Activated naive CD8-positive, alpha-beta T cell treated with anti-CD3 and anti-CD28 coated beads, Interleukin-2, amount 10 ng/mL, durations not matched to agents 7 days and 5 days (primary cell): Measurements from ENCODE around the gene FAM83C. TPM values are rescaled to one million over a fixed set of nuclear protein-coding genes. Genes with fewer than 3 reads are reported as not detected.
A peak's percentile ranks its signal among the peaks of the same experiment; 100 is the strongest.
"Not testable (repeated sequence)": the region's sequence is repeated elsewhere in the genome, so short reads cannot be mapped to it uniquely, and the experiment has no call there.

ENCODE experiments used
- ATAC-seq: fragments of 150-1000 bp; cut with Tn5 transposase; one replicate; pipeline ENCODE4 v1.10.0; 2021; ENCODE audit warnings: low read depth, moderate library complexity
- POLR2A ChIA-PET: fragments of 350-600 bp; sonication (Branson Sonifier 250); formaldehyde crosslinking; loops from one replicate; lab custom pipeline; 2021; ENCODE audit warnings: antibody characterized with exemption; lab: Charles Lee
- DNase-seq: peaks from one replicate; pipeline ENCODE4 v3.0.0; 2021
- H3K27ac Mint-ChIP-seq: one replicate; pipeline ENCODE4 v1.8.0; 2022; ENCODE audit warnings: mild to moderate bottlenecking, mixed read lengths
- H3K27me3 Mint-ChIP-seq: one replicate; pipeline ENCODE4 v1.8.0; 2022; ENCODE audit warnings: mild to moderate bottlenecking, moderate library complexity, mixed read lengths
- H3K36me3 Mint-ChIP-seq: one replicate; pipeline ENCODE4 v1.8.0; 2021; ENCODE audit warnings: mild to moderate bottlenecking, mixed read lengths
- H3K4me1 Mint-ChIP-seq: one replicate; pipeline ENCODE4 v1.8.0; 2021; ENCODE audit warnings: mixed read lengths
- H3K4me3 Mint-ChIP-seq: one replicate; pipeline ENCODE4 v1.8.0; 2022; ENCODE audit warnings: mild to moderate bottlenecking, moderate library complexity, mixed read lengths
- H3K9me3 Mint-ChIP-seq: one replicate; pipeline ENCODE4 v1.8.0; 2021; ENCODE audit warnings: mixed read lengths
- total RNA-seq, 2 experiments: library from RNA; stranded (reverse); gene quantifications; one replicate each; pipeline ENCODE4 v1.2.3, GENCODE V29; 2021

Gene FAM83C
- total RNA-seq, 2 experiments from 2014 or later: not detected

DNA sequence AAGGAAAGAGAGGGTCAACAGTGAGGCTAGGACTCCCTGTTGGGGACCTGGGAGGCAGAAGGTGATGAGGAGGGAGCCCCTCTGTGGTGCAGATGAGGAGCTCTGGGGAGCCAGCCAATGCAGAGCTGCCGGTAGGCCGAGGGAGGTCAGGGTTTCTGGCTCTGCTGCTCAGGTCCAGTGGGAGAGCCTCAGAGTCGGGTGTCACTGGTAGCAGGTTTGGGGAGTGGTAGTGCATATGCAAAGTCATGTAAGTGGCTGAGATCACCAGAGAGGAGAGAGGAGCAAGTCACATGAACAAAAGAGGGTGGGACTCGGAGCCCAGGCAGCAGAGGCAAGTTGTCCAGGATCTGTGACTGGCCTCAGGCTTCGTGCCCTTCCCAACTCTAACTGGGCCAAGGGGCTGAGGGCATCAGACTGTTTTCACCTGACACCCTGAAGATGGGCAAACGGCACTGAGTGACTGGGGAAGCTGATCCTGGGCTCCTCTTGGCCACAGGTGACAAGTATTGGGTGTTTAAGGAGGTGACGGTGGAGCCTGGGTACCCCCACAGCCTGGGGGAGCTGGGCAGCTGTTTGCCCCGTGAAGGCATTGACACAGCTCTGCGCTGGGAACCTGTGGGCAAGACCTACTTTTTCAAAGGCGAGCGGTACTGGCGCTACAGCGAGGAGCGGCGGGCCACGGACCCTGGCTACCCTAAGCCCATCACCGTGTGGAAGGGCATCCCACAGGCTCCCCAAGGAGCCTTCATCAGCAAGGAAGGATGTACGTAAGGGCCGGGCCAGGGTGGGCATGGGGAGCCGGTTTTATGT, 20.9 kb downstream of the FAM83C start:
- Mint-ChIP-seq H3K4me1 (peaks cover 5% of the 10 kb centered on the region), H3K4me3 (no peak overlapping the region), H3K27ac (no peak overlapping the region), H3K27me3 (no peaks in the 10 kb centered on the region), H3K36me3 (peaks cover 9% of the 10 kb centered on the region), H3K9me3 (no peaks in the 10 kb centered on the region)
- POLR2A ChIA-PET: interaction anchor here (0.5 kb wide), 1 partner anchor 175 kb away, joined by 3 read pairs; no protein-coding TSS in a partner anchor
- DNase-seq: no peak
- ATAC-seq: no peak

DNA sequence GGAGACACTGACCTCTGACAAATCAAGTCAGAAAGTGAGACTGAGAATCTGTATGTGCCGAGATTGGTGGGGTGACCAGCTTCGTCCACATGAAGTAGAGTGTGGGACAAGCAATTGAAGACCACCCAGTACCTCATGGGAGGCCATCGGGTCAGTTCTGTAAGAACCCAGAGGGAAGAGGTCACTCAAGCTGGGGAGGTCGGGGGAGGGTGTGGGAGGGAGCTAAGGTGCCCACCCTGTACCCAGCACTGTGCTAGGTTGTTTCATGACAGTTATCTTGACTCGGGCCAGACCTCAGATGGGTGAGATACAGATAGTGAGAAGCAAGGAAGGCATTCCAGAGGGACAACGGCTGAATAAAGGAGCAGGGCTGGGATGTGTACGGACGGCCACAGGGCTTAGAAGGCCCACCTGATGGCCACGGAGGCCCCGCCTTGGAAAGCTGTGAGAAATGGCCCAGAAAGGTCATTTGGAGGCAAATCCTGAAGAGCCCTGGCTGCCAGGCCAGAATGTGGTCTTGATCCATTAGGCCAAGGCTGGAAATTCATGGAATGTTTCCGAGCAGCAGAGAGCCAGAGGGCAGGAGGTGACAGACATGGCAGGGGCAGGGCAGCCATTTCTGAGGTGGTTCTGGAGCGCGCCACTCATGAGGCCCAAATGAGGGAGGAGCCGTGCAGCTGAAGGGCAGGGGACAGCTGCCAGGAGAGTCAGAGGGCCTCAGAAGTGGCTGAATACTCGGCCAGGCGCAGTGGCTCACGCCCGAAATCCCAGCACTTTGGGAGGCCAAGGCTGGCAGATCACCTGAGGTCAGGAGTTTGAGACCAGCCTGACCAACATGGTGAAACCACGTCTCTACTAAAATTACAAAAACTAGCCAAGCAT, 22.0 kb downstream of the FAM83C start:
- ATAC-seq (no peak), DNase-seq (no peak)
- Mint-ChIP-seq H3K36me3 (peaks cover 9% of the 10 kb centered on the region), H3K27ac (peak overlapping the region; percentile 13), H3K27me3 (no peaks in the 10 kb centered on the region), H3K4me3 (no peak overlapping the region), H3K9me3 (no peaks in the 10 kb centered on the region), H3K4me1 (peaks cover 4% of the 10 kb centered on the region)
- POLR2A ChIA-PET: interaction anchor here (1.7 kb wide), 1 partner anchor 8 kb away, joined by 8 read pairs; the partner anchor contains the start of gene MMP24OS

DNA sequence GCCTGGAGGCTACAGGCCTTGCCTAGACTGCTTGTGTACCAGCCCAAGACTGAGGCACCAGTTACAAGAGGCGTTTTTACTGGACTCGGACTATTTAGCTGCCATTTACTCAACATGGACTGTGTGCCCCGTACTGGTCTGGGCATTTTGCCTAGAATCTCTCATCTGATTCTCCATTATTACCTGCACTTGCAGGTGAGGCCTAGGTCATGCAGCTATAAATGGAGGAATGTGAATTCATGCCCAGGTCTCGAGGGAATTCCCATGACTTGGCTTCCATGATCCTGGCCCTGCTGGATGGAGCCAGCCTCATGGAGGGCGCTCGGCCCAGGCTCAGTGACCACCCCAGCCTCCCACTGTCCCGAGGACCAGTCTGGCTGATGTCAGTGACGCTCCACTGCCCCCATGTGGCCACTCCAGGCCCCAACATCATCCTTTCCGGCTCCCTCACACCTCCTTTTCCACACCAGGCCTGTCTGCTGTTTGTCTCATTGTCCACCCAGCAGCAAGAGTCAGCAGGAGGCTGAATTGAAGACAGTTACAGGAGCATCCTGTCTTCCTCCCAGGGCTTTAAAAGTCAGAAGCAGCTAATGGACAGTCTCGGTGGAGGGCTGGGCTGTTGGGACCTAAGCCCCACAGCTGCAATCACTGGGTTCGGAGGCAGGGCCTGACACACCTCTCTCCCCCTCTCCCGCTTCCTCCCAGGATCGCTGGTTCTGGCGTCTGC, 23.0 kb downstream of the FAM83C start:
- DNase-seq (peak; percentile 69), ATAC-seq (peak; percentile 67)
- Mint-ChIP-seq H3K27ac (peak overlapping the region; percentile 42), H3K4me3 (no peak overlapping the region), H3K27me3 (no peaks in the 10 kb centered on the region), H3K36me3 (peaks cover 9% of the 10 kb centered on the region), H3K4me1 (peaks cover 4% of the 10 kb centered on the region), H3K9me3 (no peaks in the 10 kb centered on the region)
- POLR2A ChIA-PET: interaction anchor here (1.2 to 1.7 kb wide), 2 partner anchors 9 to 122 kb away, joined by 3 to 8 read pairs; partner anchors contain the start of genes EDEM2 and MMP24OS

DNA sequence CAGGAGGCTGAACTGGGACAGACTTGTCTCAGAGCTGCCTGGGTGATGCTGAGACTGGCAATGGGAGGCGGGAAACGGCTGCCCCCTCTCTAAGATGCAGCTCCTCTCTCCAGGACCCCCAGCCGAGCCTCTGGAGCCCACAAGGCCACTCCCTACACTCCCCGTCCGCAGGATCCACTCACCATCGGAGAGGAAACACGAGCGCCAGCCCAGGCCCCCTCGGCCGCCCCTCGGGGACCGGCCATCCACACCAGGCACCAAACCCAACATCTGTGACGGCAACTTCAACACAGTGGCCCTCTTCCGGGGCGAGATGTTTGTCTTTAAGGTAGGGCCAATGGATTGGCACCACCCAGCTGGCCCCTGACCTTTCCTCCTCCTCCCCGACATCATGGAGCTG, 25.1 kb downstream of the FAM83C start:
- no peak for DNase-seq
- POLR2A ChIA-PET: no interaction called here
- peaks cover 10% of the 10 kb centered on the region for H3K36me3 Mint-ChIP-seq
- H3K9me3 Mint-ChIP-seq: no peaks in the 10 kb centered on the region
- H3K27me3 Mint-ChIP-seq: no peaks in the 10 kb centered on the region
- no peak overlapping the region for H3K4me3 Mint-ChIP-seq
- no peak overlapping the region for H3K27ac Mint-ChIP-seq
- H3K4me1 Mint-ChIP-seq: peaks cover 4% of the 10 kb centered on the region
- no peak for ATAC-seq

DNA sequence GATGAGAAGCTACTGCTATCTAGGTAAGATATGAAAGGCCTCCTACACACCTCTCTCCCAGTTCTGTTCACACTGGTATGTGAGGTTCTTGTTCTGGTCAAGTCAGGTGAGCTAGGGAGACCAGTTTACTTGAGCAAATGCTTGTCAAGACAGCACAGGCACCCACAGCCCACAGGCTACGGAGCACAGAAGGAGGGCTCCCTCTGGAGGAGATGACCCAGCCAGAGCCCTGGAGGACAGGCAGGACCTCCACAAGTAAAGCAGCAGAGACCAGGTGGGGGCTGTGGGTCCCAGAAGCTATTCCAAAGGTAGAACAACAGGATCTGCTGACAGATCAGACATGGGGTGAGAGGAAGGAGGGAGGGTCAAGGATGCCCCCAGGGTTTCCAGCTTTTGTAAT, 27.5 kb downstream of the FAM83C start:
- no peaks in the 10 kb centered on the region for H3K27me3 Mint-ChIP-seq
- H3K9me3 Mint-ChIP-seq: no peaks in the 10 kb centered on the region
- no peak overlapping the region for H3K4me3 Mint-ChIP-seq
- H3K36me3 Mint-ChIP-seq: peaks cover 6% of the 10 kb centered on the region
- DNase-seq (no peak), ATAC-seq (no peak)
- H3K4me1 Mint-ChIP-seq: peaks cover 2% of the 10 kb centered on the region
- POLR2A ChIA-PET: interaction anchor here (0.7 to 2.0 kb wide), 3 partner anchors 12 to 92 kb away, joined by 3 to 11 read pairs (median 3); partner anchors contain the start of gene MMP24OS
- H3K27ac Mint-ChIP-seq: no peak overlapping the region

DNA sequence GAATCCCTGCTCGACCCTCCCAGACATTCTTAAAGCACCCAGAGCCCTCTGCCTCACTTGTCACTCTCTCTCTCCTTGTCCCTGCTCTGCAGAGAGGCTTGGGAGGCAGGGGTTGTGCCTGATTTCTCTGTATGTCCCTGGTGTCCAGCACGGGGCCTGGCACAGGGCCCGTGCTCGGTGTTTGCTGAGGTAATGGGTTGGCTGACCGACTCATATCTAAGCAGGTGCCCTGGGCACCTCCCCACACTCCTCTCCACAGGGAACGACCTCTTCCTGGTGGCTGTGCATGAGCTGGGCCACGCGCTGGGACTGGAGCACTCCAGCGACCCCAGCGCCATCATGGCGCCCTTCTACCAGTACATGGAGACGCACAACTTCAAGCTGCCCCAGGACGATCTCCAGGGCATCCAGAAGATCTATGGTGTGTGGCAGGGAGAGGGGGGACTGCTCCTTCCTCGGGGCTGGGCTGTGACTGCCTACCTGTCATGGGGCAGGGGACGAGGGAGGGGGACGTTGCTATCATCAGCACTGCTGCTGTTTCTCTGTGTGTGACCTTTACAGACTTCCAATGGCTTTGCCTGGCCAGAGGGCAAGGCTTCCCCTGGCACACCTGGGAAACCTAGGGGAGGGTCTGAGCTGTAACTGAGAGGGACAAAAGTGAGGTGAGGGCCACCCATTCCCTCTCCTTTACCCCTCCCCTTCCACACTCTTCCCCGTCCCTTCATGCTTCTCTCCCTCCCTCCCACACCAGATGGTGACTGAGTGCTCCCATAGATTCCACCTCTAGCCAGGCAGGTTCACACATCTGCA, 28.5 kb downstream of the FAM83C start:
- POLR2A ChIA-PET: interaction anchor here (0.5 to 2.0 kb wide), 6 partner anchors 11 to 164 kb away, joined by 3 to 11 read pairs (median 4); partner anchors contain the start of gene MMP24OS
- no peak for DNase-seq
- H3K36me3 Mint-ChIP-seq: peaks cover 4% of the 10 kb centered on the region
- H3K9me3 Mint-ChIP-seq: no peaks in the 10 kb centered on the region
- peaks cover 4% of the 10 kb centered on the region for H3K4me1 Mint-ChIP-seq
- H3K4me3 Mint-ChIP-seq: no peak overlapping the region
- no peak for ATAC-seq
- H3K27me3 Mint-ChIP-seq: no peaks in the 10 kb centered on the region
- H3K27ac Mint-ChIP-seq: peak overlapping the region; percentile 60

DNA sequence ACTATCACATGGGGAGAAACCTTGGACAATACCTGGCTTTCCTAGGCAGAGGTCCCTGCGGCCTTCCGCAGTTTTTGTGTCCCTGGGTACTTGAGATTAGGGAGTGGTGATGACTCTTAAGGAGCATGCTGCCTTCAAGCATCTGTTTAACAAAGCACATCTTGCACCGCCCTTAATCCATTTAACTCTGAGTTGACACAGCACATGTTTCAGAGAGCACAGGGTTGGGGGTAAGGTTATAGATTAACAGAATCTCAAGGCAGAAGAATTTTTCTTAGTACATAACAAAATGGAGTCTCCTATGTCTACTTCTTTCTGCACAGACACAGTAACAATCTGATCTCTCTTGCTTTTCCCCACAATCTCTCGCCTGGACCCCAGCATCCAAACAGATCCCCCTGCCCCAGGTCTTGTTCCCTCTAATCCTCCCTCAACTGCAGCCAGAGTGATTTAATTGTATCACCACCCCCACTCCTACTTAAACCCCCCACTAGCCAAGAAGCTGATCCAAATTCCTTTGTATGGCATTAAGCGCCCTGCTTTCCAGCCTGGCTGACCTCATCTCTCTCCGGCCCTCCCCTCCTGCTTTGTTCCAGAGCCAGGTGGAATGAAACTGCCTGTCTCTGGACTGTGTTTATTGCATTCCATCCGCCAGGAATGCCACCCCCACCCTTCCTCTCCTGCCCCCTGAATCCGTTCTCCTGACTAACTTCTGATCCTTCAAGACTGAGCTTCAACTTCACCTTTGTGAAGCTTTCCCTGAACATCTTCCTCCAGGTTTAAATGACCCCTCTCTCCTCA, 29.3 kb downstream of the FAM83C start:
- H3K9me3 Mint-ChIP-seq, H3K4me3 Mint-ChIP-seq, H3K4me1 Mint-ChIP-seq, H3K27me3 Mint-ChIP-seq, ATAC-seq, H3K36me3 Mint-ChIP-seq, DNase-seq: not testable (repeated sequence)
- POLR2A ChIA-PET: interaction anchor here (0.6 to 2.0 kb wide), 3 partner anchors 14 to 41 kb away, joined by 3 to 11 read pairs (median 5); partner anchors contain the start of gene MMP24OS
- peak overlapping the region; percentile 60 for H3K27ac Mint-ChIP-seq

DNA sequence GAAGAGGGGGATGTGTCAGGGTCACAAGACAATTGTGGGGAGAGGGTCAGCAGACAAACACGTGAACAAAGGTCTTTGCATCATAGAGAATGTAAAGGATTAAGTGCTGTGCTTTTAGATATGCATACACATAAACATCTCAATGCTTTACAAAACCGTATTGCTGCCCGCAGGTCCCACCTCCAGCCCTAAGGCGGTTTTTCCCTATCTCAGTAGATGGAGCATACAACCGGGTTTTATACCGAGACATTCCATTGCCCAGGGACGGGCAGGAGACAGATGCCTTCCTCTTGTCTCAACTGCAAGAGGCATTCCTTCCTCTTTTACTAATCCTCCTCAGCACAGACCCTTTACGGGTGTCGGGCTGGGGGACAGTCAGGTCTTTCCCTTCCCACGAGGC, 29.9 kb downstream of the FAM83C start:
- not testable (repeated sequence) for H3K27me3 Mint-ChIP-seq, H3K27ac Mint-ChIP-seq, ATAC-seq, H3K4me3 Mint-ChIP-seq, DNase-seq, H3K36me3 Mint-ChIP-seq, H3K4me1 Mint-ChIP-seq, H3K9me3 Mint-ChIP-seq
- POLR2A ChIA-PET: interaction anchor here (1.1 kb wide), 1 partner anchor 16 kb away, joined by 13 read pairs; the partner anchor contains the start of gene MMP24OS

DNA sequence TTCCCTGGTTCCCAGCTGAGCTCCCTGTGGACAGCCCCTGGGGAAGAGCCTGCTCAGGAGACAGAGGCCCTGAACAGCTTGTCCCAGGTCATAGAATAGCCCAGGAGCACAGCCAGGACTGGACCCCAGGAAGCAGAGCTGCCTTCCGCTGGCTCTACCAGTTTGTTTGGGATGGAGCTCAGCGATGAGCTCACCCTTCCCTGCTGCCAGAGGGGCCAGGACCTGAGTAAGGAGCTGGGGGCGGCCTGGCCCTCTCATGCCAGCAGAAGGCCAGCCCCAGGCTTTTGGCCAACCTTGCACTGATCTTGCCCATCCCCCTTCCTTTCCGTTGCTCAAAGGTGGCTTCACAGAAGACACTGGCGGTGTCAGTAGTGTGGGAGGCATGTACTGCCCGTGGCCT, 31.8 kb downstream of the FAM83C start:
- H3K36me3 Mint-ChIP-seq: peaks cover 1% of the 10 kb centered on the region
- ATAC-seq (no peak), DNase-seq (no peak)
- no peak overlapping the region for H3K4me3 Mint-ChIP-seq
- POLR2A ChIA-PET: interaction anchor here (1.2 kb wide), 2 partner anchors 9 to 15 kb away, joined by 3 to 5 read pairs; no protein-coding TSS in a partner anchor
- no peaks in the 10 kb centered on the region for H3K9me3 Mint-ChIP-seq
- H3K4me1 Mint-ChIP-seq: peaks cover 4% of the 10 kb centered on the region
- no peaks in the 10 kb centered on the region for H3K27me3 Mint-ChIP-seq
- no peak overlapping the region for H3K27ac Mint-ChIP-seq

DNA sequence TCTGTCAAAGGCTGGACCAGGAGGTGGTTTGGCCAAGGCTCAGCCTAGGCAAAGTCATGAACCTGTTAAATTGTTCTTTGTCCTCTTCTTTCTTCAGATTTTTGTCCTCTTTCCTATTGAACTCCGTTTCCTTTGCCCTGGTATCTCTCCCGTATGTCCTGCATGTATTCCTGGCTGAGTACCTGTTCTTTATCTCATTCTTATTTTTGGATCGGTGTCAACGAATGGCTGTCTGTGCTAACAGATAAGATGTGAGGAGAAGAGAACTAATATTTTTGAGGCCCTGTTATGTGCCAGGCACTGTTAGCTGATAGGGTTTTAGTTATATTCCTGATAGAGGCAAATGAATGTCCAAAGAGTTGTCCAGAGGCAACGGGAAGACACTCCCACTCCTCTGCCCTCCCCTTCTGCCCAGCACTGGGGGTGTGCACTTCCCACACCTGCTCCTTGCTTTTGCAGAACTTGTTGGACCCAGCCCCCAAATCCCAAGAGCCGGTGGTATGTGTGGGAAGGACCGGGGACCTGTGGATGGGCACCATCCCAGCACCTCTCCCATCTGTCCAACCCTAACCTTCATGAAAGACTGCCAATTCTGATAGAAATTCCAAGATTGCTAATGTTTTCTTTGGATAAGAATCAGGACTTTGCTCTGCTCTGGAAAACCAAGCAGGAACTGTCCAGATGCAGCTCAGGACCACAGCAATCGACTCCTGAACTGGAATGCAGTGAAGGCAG, 34.9 kb downstream of the FAM83C start:
- ATAC-seq: no peak
- H3K27ac Mint-ChIP-seq: no peak overlapping the region
- H3K9me3 Mint-ChIP-seq: no peaks in the 10 kb centered on the region
- no peak for DNase-seq
- H3K36me3 Mint-ChIP-seq: no peaks in the 10 kb centered on the region
- H3K4me3 Mint-ChIP-seq: no peak overlapping the region
- POLR2A ChIA-PET: interaction anchor here (1.0 kb wide), 1 partner anchor 18 kb away, joined by 3 read pairs; no protein-coding TSS in a partner anchor
- H3K27me3 Mint-ChIP-seq: no peaks in the 10 kb centered on the region
- peaks cover 9% of the 10 kb centered on the region for H3K4me1 Mint-ChIP-seq
